Measurements from ENCODE around the gene KAT2B.

KAT2B gene

DNA sequence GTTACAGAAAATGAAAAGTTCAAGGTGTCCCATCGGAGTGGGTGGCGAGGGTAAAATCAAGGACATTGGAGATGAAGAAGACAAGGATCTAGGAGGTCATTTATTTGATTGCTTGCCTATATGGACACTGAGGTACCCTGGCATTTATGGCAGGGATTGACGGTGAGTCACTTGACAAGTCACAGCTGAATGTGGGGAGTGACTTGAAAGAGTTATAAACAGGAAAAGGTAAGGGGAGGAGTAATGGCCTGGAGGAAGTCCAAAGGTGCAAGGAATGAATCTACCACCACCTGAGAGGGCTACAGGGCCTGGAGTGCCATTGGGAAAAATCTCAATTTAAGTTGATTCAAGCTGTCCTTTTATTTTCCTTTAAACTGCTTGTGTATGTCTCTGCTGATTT, 157.5 kb downstream of the KAT2B start:
- TF ChIP-seq, protein P1, sequence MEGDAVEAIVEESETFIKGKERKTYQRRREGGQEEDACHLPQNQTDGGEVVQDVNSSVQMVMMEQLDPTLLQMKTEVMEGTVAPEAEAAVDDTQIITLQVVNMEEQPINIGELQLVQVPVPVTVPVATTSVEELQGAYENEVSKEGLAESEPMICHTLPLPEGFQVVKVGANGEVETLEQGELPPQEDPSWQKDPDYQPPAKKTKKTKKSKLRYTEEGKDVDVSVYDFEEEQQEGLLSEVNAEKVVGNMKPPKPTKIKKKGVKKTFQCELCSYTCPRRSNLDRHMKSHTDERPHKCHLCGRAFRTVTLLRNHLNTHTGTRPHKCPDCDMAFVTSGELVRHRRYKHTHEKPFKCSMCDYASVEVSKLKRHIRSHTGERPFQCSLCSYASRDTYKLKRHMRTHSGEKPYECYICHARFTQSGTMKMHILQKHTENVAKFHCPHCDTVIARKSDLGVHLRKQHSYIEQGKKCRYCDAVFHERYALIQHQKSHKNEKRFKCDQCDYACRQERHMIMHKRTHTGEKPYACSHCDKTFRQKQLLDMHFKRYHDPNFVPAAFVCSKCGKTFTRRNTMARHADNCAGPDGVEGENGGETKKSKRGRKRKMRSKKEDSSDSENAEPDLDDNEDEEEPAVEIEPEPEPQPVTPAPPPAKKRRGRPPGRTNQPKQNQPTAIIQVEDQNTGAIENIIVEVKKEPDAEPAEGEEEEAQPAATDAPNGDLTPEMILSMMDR (IDR thresholded peaks at IDR 0.05; ENCODE audit: borderline replicate concordance, control extremely low read depth, extremely low read depth, insufficient read depth, missing control alignments) = no peak
- in situ Hi-C loops (cut with MboI; ENCODE audit: low sequenced_read_pairs, unreplicated experiment) = no loop called here
- DNase-seq (ENCODE audit: low spot score) = no peak

DNA sequence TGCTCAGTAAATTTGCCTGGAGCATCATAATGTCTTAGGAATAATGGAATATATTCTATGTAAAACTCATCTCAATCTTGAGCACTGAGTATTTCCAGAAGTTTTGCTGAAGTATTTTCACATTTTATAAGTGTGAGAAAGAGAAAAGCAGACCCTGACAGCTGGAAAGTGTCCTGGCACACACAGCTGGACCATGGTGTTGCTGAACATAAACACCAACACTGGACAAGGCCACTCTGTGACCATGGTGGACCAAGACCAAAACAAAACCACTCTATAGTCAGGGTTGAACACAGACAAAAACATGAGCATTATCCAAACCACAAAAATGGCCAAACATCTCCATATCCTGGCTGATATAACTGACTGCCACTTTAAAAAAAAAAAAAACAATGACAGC, 160.9 kb downstream of the KAT2B start:
- in situ Hi-C loops (cut with MboI; ENCODE audit: low sequenced_read_pairs, unreplicated experiment) = no loop called here
- DNase-seq (ENCODE audit: low spot score) = no peak
- TF ChIP-seq, protein P1 (IDR thresholded peaks at IDR 0.05; ENCODE audit: borderline replicate concordance, control extremely low read depth, extremely low read depth, insufficient read depth, missing control alignments) = no peak

Data from GM13976 (cell line).